A673 (cell line): ENCODE data around the gene SULT1A2. TPM values are rescaled to one million over a fixed set of nuclear protein-coding genes. Genes with fewer than 3 reads are reported as not detected.

Experiments
- BruUV-seq: library from RNA; stranded (reverse); fragments of 400-500 nt; replicated peaks from 2 replicates; lab custom pipeline; 2021; lab: Mats Ljungman, UMichigan
- CTCF ChIA-PET: fragments of 300-600 bp; sonication (Branson Sonifier 250); formaldehyde crosslinking; loops from one replicate; lab custom pipeline; 2022; ENCODE audit warnings: antibody characterized with exemption; lab: Charles Lee
- POLR2A ChIA-PET: fragments of 300-600 bp; sonication (Branson Sonifier 250); formaldehyde crosslinking; loops from one replicate; lab custom pipeline; 2022; ENCODE audit warnings: antibody characterized with exemption; ENCODE audit not compliant: low non-redundant PET; lab: Charles Lee
- DNase-seq: peaks from one replicate; pipeline ENCODE4 v3.0.0-alpha.2; 2015; ENCODE audit warnings: low spot score
- H3K27ac ChIP-seq: fragments of 200-600 bp; sonication (generic); 2 replicates; pipeline ENCODE4 v1.5.1; 2016; ENCODE audit warnings: mixed run types, low read depth, mild to moderate bottlenecking, mixed read lengths, antibody characterized with exemption, low read length; ENCODE audit not compliant: poor library complexity, severe bottlenecking
- H3K27me3 ChIP-seq: fragments of 200-600 bp; sonication (generic); replicated peaks from 2 replicates; pipeline ENCODE4 v1.6.1; 2017; ENCODE audit warnings: mixed run types, low read depth, mild to moderate bottlenecking, mixed read lengths, antibody characterized with exemption, low read length; ENCODE audit not compliant: insufficient read depth, poor library complexity
- H3K36me3 ChIP-seq: fragments of 200-600 bp; sonication (generic); 2 replicates; pipeline ENCODE4 v1.6.1; 2016; ENCODE audit warnings: mixed run types, mild to moderate bottlenecking, mixed read lengths, antibody characterized with exemption, low read length; ENCODE audit not compliant: insufficient read depth, poor library complexity, severe bottlenecking
- H3K4me1 ChIP-seq: fragments of 200-600 bp; sonication (generic); 2 replicates; pipeline ENCODE4 v1.6.1; 2017; ENCODE audit warnings: mixed run types, mild to moderate bottlenecking, mixed read lengths, antibody characterized with exemption, low read length; ENCODE audit not compliant: insufficient read depth, poor library complexity, severe bottlenecking
- H3K4me3 ChIP-seq: fragments of 200-600 bp; sonication (generic); 2 replicates; pipeline ENCODE4 v1.5.1; 2016; ENCODE audit warnings: low read depth, mixed run types, mild to moderate bottlenecking, mixed read lengths, low read length; ENCODE audit not compliant: poor library complexity, severe bottlenecking
- H3K9me3 ChIP-seq: fragments of 200-600 bp; sonication (generic); 2 replicates; pipeline ENCODE4 v1.6.1; 2016; ENCODE audit warnings: mixed run types, low read depth, mild to moderate bottlenecking, mixed read lengths, antibody characterized with exemption, low read length; ENCODE audit not compliant: poor library complexity, severe bottlenecking
- EZH2 ChIP-seq: fragments of 200-600 bp; sonication (generic); IDR thresholded peaks from 2 replicates; pipeline ENCODE4 v1.6.1; 2017; ENCODE audit warnings: borderline replicate concordance, low read depth, mild to moderate bottlenecking, mixed read lengths, antibody characterized with exemption, low read length; ENCODE audit not compliant: poor library complexity, severe bottlenecking
- intact Hi-C: fragments of 100-400 bp; cut with micrococcal nuclease; formaldehyde crosslinking; loops from one replicate; pipeline ENCODE4 v1.10.0; 2022; ENCODE audit not compliant: unreplicated experiment
- total RNA-seq: library from RNA; stranded (reverse); gene quantifications from 2 replicates; pipeline ENCODE4 v1.2.3, GENCODE V29; 2021
- TF ChIP-seq, protein P1 (sequence below): fragments of 300-800, 200-600 bp; sonication (generic); conservative IDR thresholded peaks from 2 replicates; pipeline ENCODE4 v1.5.1; 2017; ENCODE audit warnings: low read depth, mild to moderate bottlenecking, antibody characterized with exemption, low read length, moderate library complexity, mixed read lengths

SULT1A2 gene
- total RNA-seq, 1 experiment from 2014 or later: 1.6 TPM

GRCh38 chr16:28590384-28591340 lies 6.2 kb downstream of the SULT1A2 start:
- Histone ChIP-seq H3K27ac (no peak overlapping the region), H3K36me3 (peaks cover 3% of the 10 kb centered on the region), H3K4me1 (no peaks in the 10 kb centered on the region), H3K27me3 (no peaks in the 10 kb centered on the region), H3K9me3 (no peaks in the 10 kb centered on the region), H3K4me3 (no peak overlapping the region)
- POLR2A ChIA-PET: no interaction called here
- CTCF ChIA-PET: no interaction called here
- DNase-seq: no peak
- no peak for TF ChIP-seq EZH2
- TF ChIP-seq, protein P1, sequence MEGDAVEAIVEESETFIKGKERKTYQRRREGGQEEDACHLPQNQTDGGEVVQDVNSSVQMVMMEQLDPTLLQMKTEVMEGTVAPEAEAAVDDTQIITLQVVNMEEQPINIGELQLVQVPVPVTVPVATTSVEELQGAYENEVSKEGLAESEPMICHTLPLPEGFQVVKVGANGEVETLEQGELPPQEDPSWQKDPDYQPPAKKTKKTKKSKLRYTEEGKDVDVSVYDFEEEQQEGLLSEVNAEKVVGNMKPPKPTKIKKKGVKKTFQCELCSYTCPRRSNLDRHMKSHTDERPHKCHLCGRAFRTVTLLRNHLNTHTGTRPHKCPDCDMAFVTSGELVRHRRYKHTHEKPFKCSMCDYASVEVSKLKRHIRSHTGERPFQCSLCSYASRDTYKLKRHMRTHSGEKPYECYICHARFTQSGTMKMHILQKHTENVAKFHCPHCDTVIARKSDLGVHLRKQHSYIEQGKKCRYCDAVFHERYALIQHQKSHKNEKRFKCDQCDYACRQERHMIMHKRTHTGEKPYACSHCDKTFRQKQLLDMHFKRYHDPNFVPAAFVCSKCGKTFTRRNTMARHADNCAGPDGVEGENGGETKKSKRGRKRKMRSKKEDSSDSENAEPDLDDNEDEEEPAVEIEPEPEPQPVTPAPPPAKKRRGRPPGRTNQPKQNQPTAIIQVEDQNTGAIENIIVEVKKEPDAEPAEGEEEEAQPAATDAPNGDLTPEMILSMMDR: no peak
- intact Hi-C loops: no loop called here
- BruUV-seq: no TSS peak

DNA sequence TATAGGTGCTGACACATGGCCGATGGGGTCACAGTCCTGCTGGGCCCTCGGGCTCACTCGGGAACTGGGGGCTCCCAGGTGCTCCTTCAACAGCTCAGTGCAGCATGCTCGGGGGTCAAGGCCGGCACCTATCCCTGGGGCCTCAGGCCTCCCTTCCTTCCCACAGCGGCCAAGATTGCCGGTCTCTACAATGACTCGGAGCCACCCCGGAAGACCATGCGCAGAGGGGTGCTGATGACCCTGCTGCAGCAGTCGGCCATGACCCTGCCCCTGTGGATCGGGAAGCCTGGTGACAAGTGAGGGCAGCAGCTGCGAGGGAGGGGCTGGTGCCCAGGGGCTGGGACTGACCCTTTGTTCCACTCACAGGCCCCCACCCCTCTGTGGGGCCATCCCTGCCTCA lies 6.9 kb downstream of the SULT1A2 start:
- Histone ChIP-seq H3K27ac (no peak overlapping the region), H3K4me1 (no peaks in the 10 kb centered on the region), H3K4me3 (no peak overlapping the region), H3K9me3 (no peaks in the 10 kb centered on the region), H3K27me3 (no peaks in the 10 kb centered on the region), H3K36me3 (peaks cover 3% of the 10 kb centered on the region)
- BruUV-seq: no TSS peak
- intact Hi-C loops: no loop called here
- DNase-seq: no peak
- no peak for TF ChIP-seq EZH2
- TF ChIP-seq, protein P1: no peak
- ChIA-PET CTCF (no interaction called here), POLR2A (no interaction called here)

- no peak overlapping the region for H3K4me3 ChIP-seq
- peaks cover 3% of the 10 kb centered on the region for H3K36me3 ChIP-seq
- ChIA-PET POLR2A (no interaction called here), CTCF (no interaction called here)
- no peak overlapping the region for H3K27ac ChIP-seq
- intact Hi-C loops: no loop called here
- no peak for DNase-seq
- no TSS peak for BruUV-seq
- no peaks in the 10 kb centered on the region for H3K27me3 ChIP-seq
- H3K4me1 ChIP-seq: no peaks in the 10 kb centered on the region
- TF ChIP-seq EZH2: no peak
- TF ChIP-seq, protein P1: no peak
- H3K9me3 ChIP-seq: no peaks in the 10 kb centered on the region
These were observed 7.8 kb downstream of the SULT1A2 start for GRCh38 chr16:28589069-28589468.
